Activated T-cell treated with anti-CD3 and anti-CD28 coated beads for 1 hour (primary cell): ENCODE data around the gene AP1S1.
"Not testable (repeated sequence)": the region's sequence is repeated elsewhere in the genome, so short reads cannot be mapped to it uniquely, and the experiment has no call there.

Experiments
- DNase-seq: peaks from one replicate; pipeline ENCODE4 v3.0.0-alpha.2; 2020; ENCODE audit warnings: low read depth

Gene AP1S1

DNA sequence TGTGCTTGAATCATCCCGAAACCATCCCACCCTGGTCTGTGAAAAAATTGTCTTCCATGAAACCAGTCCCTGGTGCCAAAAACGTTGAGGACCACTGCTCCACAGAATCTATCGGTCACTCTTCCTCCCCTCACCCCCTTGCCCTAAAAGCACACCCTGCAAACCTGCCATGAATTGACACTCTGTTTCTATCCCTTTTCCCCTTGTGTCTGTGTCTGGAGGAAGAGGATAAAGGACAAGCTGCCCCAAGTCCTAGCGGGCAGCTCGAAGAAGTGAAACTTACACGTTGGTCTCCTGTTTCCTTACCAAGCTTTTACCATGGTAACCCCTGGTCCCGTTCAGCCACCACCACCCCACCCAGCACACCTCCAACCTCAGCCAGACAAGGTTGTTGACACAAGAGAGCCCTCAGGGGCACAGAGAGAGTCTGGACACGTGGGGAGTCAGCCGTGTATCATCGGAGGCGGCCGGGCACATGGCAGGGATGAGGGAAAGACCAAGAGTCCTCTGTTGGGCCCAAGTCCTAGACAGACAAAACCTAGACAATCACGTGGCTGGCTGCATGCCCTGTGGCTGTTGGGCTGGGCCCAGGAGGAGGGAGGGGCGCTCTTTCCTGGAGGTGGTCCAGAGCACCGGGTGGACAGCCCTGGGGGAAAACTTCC lies 28.2 kb upstream of the AP1S1 start:
- DNase-seq = no peak

DNA sequence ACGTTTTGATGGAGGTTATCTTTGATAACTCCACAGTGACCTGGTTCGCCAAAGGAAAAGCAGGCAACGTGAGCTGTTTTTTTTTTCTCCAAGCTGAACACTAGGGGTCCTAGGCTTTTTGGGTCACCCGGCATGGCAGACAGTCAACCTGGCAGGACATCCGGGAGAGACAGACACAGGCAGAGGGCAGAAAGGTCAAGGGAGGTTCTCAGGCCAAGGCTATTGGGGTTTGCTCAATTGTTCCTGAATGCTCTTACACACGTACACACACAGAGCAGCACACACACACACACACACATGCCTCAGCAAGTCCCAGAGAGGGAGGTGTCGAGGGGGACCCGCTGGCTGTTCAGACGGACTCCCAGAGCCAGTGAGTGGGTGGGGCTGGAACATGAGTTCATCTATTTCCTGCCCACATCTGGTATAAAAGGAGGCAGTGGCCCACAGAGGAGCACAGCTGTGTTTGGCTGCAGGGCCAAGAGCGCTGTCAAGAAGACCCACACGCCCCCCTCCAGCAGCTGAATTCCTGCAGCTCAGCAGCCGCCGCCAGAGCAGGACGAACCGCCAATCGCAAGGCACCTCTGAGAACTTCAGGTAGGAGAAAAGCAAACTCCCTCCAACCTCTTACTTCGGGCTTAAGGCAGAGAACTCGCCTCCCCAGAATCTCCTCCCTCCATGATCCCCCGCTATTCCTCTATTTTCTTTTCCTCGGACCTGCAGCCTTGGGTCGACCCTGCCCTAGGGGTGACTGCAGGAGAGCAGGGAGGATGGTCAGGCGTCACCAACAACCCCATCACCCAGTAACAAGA lies 27.4 kb upstream of the AP1S1 start, which contains the start of gene SERPINE1:
Gene SERPINE1 (plus strand): TSS at position 454 of the 809 bp plus-strand sequence. CDS start 1,290 bp downstream, outside the sequence.
- peak; percentile 25 for DNase-seq

DNA sequence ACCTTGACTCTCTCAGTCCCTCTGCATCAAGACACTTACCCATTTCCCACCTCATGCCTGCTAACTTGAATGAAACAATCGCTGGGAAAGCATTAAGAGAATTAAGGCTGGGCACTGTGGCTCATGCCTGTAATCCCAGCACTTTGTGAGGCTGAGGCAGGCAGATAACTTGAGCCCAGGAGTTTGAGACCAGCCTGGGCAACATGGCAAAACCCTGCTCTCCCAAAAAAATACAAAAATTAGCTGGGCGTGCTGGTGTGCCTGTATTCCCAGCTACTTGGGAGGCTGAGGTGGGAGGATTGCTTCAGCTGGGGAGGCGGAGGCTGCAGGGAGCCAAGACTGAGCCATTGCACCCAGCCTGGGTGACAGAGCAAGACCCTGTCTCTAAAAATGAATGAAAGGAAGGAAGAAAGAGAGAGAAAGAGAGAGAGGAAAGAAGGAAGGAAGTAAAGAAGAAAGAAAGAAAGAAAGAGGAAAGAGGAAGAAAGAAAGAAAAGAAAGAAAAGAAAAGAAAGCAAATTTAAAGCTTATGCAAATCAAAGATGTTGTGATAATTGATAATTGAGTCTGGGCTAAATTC lies 26.7 kb upstream of the AP1S1 start:
- DNase-seq = no peak

DNA sequence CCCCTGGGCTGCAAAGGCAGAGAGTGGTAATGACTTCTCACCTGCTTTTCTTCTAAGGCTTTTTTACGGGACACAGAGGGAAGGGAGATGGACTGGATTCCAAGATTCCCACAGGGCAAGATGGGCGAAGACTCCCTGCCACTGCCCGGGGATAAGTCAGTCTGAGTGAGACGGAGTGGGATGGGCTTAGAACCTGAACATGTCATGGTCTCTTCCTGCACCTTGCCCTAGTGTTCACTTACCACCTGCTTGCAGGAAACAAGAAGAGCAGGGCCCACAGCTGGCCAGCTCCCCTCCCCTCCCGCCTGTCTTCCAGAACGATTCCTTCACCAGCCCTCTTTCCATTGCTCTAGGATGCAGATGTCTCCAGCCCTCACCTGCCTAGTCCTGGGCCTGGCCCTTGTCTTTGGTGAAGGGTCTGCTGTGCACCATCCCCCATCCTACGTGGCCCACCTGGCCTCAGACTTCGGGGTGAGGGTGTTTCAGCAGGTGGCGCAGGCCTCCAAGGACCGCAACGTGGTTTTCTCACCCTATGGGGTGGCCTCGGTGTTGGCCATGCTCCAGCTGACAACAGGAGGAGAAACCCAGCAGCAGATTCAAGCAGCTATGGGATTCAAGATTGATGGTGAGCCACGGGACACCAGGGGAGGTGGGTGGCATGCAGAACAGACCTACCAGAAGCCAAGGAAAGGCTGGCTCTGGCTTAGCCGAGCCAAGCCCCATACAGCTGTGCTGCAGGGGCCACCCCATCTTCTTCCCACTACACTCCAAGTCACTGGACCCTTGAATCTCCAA lies 26.0 kb upstream of the AP1S1 start:
- DNase-seq = no peak

DNA sequence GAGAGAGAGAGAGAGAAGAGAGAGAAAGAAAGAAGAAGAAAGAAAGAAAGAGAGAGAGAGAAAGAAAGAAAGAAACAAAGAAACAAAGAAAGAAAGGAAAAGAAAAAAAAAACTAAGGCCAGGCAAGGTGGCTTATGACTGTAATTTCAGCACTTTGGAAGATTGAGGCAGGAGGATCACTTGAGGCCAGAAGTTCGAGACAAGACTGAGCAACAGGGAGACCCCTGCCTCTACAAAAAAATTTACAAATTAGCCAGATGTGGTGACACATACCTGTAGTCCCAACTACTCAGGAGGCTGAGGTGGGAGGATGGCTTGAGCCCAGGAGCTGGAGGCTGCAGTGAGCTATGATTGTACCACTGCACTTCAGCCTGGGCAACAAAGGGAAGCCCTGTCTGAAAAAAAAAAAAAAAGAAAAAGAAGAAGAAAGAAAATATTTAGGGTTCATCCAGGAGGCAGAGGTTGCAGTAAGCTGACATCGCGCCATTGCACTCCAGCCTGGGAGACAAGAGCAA lies 24.6 kb upstream of the AP1S1 start:
- DNase-seq = no peak

DNA sequence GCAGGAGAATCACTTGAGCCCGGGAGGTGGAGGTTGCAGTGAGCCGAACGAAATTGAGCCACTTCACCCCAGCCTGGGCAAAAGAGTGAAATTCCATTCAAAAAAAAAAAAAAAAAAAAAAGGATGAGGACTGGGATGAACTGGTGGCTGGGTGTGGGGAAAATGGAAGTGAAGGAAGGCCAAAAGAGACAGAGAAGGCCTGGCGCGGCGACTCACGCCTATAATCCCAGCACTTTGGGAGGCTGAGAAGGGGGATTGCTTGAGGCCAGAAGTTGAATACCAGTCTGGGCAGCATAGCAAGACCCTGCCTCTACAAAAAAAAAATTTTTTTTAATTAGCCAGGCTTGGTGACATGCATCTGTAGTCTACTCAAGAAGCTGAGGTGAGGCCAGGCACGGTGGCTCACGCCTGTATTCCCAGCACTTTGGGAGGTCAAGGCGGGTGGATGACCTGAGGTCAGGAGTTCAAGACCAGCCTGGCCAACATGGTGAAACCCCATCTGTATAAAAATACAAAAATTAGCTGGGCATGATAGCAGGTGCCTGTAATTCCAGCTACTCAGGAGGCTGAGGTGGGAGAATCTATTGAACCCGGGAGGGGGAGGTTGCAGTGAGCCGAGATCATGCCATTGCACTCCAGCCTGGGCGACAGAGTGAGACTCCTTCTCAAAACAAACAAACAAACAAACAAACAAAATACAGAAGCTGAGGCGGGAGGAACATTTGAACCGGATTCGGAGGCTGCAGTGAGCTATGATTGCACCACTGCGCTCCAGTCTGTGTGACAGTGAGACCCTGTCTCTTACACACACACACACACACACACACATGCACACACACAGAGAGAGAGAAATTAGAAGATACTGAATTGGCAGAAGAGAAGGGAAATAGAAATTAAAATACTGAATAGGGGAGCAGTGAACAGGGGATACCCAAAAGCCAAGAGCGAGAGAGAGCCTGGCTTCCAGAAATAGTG lies 21.4 kb upstream of the AP1S1 start:
- not testable (repeated sequence) for DNase-seq

DNA sequence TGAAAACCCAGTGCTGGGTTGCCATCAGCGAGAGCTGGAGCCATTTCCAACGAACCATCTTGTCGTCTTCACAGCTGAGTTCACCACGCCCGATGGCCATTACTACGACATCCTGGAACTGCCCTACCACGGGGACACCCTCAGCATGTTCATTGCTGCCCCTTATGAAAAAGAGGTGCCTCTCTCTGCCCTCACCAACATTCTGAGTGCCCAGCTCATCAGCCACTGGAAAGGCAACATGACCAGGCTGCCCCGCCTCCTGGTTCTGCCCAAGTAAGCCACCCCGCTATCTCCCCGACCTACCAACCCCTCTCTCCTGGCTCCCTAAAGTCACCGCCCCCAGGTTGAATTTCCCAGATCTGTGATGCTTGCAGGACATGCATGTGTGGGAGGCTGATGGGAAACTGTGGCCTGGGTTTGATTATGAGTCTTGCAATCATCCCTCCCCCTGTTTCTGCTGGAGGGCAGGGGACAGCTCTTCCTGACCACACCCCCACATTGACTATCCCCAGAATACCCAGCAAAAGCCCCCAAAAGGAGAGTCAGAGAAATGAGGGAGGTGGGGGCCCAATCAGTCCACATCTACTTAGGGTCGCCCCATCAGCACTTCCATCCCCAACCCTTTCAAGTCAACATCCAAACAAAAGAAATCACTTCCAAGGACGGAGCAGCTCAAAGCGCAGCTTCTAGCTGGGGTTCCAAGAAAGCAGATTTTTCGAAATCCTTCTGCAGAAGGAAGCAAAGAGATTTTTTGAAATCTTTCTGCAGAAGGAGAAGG lies 20.5 kb upstream of the AP1S1 start:
- no peak for DNase-seq

DNA sequence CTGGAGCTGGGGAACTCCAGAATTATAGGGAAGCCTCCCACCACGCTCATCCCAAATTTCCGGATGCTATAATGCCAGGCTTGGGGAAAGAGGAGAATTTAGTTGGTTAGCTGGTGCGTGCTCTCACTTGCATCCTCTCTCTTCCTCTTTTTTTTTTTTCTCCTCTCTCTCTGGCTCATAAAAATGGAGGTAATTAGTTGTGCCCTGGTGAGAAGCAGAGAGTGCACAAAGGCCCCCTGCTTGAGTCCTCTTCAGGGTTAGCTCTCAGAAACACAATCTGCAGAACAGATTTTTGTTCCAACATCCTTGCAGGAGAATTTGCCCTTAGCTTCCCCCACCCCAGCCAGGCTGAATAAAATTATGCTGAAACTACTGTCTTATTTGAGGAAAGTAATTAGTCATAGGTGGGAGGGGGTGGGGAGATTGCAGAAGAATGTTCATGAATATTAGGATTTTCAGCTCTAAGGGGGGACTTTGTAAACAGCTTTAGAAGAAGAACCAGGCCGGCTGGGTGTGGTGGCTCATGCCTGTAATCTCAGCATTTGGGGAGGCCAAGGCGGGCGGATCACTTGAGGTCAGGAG lies 19.8 kb upstream of the AP1S1 start:
- no peak for DNase-seq

DNA sequence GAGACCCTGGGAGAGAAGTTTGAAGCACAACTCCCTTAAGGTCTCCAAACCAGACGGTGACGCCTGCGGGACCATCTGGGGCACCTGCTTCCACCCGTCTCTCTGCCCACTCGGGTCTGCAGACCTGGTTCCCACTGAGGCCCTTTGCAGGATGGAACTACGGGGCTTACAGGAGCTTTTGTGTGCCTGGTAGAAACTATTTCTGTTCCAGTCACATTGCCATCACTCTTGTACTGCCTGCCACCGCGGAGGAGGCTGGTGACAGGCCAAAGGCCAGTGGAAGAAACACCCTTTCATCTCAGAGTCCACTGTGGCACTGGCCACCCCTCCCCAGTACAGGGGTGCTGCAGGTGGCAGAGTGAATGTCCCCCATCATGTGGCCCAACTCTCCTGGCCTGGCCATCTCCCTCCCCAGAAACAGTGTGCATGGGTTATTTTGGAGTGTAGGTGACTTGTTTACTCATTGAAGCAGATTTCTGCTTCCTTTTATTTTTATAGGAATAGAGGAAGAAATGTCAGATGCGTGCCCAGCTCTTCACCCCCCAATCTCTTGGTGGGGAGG lies 16.5 kb upstream of the AP1S1 start:
- no peak for DNase-seq

DNA sequence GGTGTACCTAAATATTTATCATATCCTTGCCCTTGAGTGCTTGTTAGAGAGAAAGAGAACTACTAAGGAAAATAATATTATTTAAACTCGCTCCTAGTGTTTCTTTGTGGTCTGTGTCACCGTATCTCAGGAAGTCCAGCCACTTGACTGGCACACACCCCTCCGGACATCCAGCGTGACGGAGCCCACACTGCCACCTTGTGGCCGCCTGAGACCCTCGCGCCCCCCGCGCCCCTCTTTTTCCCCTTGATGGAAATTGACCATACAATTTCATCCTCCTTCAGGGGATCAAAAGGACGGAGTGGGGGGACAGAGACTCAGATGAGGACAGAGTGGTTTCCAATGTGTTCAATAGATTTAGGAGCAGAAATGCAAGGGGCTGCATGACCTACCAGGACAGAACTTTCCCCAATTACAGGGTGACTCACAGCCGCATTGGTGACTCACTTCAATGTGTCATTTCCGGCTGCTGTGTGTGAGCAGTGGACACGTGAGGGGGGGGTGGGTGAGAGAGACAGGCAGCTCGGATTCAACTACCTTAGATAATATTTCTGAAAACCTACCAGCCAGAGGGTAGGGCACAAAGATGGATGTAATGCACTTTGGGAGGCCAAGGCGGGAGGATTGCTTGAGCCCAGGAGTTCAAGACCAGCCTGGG lies 15.9 kb upstream of the AP1S1 start:
- peak; percentile 72 for DNase-seq

DNA sequence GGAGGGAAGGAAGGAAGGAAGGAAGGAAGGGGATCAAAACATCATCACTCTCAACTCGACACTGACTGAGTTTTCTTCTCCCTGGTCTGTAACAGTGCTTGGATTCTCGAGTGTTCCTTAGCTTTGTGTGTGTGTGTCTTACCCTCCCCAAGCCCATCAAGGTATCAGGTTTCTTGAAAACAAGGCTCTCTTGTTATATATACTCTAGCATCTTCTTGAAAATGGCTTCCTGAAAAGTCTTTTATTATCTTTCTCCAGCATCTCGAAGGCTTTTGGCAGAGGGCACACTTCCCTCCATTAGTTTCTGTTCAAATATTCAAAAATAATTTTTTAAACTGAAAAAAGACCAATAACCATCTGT lies 14.0 kb upstream of the AP1S1 start:
- DNase-seq = no peak

DNA sequence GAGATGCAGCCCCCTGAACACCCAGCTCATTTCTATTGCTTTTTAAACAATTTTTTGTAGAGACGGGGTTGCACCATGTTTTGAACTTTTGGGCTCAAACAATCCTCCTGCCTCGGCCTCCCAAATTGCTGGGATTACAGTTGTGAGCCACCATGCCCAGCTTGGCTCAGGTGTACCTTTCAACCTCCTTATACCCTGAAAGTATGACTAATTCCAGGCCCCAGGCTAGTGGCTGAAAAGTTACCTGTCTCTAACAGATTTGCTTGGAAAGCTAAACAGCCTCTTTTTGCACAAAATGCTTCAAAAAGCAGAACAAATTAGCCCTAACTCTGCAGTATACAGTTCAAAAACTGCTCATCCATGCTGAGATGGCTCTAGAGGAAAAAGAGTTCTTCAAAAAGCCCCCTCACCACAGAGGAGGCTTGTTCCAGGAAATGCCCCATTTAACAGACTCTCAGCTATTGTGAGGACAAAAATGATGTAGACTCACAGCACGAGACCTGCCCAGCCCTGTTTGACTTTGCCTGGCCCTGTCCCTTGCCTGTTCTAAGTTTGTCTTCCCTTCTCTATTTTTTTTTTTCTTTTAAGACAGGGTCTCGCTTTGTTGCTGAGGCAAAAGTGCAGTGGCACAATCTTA lies 13.4 kb upstream of the AP1S1 start:
- DNase-seq = no peak

DNA sequence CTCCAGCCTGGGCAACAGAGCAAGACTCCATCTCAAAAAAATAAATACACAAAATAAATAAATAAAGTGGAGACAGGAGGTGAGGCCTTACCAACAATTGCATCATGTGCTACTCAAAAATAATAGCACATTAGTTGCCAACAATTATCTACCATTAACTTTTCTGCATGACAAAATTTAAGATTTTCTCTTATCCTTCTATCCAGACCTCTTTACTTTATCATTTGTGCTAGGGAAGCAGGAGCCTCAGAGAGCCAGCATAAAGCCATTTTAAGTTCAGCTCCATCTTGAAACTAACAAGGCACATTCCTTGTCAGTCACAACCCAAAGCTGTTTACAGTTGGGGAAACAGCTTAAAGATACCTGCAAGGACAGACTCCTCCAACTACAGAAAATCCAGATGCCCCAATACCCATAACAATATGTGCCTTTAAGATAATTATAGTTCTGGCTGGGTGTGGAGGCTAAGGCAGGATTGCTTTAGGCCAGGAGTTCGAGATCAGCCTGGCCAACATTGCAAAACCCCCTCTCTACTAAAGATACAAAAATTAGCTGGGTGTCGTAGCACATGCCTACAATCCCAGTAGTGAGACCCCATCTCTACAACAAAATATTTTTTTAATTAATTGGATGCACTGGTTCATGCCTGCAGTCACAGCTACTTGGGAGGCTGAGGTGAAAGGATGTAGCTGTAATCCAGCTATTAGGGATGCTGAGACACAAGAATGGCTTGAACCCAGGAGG lies 2.2 kb upstream of the AP1S1 start:
- DNase-seq = no peak

DNA sequence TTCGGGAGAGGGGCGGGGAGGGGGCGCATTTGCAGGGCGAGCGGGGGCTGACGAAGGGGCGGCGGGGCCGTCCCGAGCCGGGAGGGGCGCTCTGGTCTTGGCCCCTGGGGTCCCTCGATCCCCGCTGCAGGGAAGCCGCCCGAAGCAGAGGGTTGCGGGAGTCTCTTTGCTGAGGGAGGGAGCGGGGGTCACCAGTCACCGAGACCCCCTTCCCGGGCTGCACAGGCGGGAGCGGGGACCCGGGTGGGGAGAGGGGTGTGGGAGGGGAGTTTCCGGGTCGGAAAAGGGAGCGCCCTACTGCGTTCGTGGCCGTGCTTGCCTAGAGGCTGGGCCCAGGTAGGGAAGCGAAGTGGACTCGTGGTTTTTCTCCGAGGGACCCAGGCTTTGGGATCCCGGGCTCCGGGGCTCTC lies 422 bp downstream of the AP1S1 start:
- no peak for DNase-seq

DNA sequence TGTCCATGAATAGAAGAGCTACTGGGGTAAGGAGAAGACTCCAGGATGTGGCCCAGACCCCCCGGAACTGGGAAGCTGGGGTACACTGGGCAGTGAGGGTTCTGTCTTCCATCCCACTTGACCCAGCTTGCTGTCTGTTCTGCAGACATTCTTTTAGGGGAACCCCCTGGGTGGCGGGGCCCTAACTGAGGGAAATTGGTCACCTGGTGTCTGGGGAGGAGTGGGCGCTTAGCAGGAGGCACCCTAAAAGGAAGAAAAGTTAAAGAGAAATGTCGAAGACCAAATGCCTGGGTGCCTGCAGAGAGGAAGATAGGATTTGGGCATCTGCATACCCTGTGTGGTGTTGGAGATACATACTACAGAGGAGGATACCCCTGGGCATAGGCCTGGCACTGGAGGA lies 1.0 kb downstream of the AP1S1 start:
- DNase-seq = no peak

DNA sequence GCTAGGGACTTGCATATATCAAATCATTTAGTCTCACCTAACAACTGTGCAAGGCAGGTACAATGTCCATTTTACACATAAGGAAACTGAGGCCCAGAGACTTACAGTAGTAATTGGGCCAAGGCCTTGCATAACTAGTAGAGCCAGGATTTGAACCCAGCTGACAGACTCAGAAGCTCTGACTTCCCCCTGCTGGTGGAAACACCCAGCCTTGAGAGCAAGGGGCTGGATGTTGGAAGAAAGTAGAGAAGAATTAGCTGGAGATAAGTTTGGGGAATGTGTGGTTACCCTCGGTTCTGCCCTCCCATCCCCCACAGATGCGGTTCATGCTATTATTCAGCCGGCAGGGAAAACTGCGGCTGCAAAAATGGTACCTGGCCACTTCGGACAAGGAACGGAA lies 2.0 kb downstream of the AP1S1 start:
- DNase-seq = no peak

DNA sequence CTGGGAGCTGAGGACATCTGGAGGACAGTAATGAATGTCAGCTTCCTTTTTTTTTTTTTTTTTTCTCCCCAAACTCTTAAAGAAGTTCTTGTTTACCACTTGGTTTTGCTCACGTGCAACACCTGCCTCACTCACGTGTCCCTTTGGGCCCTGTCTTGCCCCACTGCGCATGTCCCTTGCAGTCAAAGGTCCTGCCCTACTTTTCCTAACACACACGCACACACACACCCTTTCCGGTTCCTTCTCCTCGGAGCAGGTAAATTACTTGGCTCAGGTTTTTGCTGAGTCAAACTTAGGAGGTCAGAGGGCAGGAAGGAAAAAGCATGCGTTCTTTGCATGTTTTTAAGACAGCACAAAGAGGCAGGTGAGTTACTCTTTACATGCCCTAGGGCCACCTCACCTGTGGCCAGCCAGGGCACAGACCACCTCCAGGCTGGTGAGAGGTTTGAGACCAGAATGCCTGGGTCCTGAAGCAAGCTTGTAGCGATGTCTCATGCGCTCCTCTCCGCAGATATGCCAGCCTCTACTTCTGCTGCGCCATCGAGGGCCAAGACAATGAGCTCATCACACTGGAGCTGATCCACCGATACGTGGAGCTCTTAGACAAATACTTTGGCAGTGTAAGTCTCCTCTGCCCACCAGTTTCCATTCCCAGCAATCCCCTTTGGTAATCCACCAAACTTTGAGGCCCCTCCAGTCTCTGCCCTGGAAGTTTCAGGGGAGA lies 2.8 kb downstream of the AP1S1 start:
- no peak for DNase-seq
